T-helper 22 cell (primary cell): Measurements from ENCODE around the gene PCDHGA8.
"Not testable (repeated sequence)": the region's sequence is repeated elsewhere in the genome, so short reads cannot be mapped to it uniquely, and the experiment has no call there.

Source experiments
- DNase-seq: peaks from one replicate; pipeline ENCODE4 v3.0.0-alpha.2; 2020; ENCODE audit warnings: low read depth

PCDHGA8 gene

DNA sequence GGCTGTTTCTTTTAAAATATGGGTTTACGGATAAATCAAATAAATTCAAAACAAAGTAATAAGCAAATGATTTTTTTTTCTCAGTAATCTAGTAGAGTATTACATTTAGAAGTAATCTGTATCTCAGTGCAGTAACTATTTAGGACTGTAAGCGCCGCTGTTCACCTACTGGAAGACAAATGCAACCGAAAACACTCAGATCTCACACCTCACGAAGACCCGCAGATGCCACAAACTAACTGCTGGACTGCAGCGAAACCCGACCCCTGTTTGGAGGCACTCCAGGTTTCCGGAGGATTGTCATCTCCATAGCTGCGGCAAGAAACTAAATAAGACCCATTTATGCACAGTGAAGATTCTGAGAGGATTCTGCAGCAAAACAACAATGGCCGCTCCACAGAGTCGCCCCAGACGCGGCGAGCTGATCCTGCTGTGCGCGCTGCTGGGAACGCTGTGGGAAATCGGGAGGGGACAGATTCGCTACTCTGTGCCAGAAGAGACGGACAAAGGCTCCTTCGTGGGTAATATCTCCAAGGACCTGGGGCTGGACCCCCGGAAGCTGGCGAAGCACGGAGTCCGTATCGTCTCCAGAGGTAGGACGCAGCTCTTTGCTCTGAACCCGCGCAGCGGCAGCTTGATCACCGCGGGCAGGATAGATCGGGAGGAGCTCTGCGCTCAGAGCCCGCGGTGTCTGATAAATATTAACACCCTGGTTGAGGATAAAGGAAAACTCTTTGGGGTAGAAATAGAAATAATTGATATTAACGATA, at the start of gene PCDHGA8:
Gene PCDHGA8, plus strand, starts transcription at position 205 of the 770 bp plus-strand sequence. Its CDS starts 181 bp downstream, at position 386.
- DNase-seq = no peak

DNA sequence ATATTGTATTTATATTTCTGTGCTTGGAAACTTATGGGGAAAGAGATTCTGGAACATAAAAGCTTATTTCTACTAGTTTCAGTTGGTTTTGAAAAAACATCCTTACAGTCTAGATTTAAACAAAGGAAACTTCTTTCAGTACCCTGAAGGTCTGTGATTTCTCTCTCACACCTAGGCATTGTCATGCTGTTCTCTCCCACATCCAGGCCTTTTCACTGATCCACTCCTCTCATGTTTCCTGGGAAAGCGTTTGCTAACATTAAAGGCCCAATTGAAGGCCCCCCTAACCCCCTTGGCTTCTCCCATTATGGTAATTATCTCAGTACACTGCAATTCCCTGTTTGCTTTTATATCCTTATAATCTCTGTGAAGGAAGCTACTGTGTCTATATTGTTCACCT, 49.7 kb upstream of the PCDHGA8 start:
- DNase-seq = no peak

DNA sequence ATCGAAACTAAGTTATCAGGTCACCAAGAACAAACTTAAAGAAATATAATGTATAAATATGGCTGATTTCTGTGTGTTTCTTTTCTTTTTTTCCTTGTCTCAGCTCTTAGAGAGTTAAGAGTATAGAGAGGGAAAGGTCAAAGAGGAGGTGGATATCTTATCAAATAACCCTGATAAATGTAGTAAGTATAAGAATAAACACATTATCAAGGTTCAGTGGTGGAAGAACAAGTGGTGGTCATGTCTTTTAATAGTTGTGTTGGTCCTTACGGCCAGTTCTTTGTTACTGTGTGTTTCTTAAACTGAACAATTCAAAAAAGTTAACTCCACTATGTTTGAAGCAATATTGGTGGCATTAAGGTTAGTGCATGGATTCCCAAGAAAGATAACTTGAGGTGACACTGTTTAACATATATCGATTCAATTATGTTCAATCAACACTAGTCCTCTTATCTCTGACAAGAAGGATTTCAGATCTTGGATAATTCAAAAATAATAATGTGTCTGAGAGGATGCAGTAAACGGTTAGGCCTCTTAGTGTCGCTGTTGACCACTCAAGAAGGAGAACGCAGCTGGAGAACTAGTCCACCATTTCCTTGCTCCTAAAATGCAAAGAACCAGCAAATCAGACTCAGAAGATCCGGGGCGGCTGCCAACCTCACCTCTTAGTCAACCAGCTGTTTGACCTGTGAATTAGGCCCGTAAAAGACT, 49.0 kb upstream of the PCDHGA8 start, which contains the start of gene PCDHGA3:
Gene PCDHGA3, plus strand, starts transcription at position 588 of the 711 bp plus-strand sequence. CDS start 205 bp downstream, outside the sequence.
- DNase-seq = no peak

DNA sequence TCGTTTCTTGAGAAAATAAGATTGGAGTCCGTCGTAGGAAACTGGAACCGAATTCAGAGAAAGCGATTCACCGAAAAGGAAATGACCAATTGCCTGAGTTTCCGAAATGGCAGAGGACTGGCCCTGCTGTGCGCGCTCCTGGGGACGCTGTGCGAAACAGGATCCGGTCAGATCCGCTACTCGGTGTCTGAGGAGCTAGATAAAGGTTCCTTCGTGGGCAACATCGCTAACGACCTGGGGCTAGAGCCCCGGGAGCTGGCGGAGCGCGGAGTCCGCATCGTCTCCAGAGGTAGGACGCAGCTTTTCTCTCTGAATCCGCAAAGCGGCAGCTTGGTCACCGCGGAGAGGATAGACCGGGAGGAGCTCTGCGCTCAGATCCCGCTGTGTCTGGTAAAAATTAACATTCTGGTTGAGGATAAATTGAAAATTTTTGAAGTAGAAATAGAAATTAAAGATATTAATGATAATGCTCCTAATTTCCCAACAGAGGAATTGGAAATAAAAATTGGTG, 48.4 kb upstream of the PCDHGA8 start:
- DNase-seq = no peak

DNA sequence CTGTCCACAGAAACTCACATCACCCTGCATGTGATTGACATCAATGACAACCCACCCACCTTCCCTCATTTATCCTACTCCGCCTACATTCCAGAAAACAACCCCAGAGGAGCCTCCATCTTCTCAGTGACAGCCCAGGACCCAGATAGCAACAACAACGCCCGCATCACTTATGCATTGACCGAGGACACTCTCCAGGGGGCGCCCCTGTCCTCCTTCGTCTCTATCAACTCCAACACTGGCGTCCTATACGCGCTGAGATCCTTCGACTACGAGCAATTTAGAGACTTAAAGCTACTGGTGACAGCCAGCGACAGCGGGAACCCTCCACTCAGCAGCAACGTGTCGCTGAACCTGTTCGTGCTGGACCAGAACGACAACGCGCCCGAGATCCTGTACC, 47.1 kb upstream of the PCDHGA8 start:
- DNase-seq = no peak

DNA sequence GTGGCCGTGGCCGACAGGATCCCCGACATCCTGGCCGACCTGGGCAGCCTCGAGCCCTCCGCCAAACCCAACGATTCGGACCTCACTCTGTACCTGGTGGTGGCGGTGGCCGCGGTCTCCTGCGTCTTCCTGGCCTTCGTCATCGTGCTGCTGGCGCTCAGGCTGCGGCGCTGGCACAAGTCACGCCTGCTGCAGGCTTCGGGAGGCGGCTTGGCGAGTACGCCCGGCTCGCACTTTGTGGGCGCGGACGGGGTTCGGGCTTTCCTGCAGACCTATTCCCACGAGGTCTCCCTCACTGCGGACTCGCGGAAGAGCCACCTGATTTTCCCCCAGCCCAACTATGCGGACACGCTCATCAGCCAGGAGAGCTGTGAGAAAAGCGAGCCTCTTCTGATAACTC, 46.4 kb upstream of the PCDHGA8 start:
- not testable (repeated sequence) for DNase-seq

DNA sequence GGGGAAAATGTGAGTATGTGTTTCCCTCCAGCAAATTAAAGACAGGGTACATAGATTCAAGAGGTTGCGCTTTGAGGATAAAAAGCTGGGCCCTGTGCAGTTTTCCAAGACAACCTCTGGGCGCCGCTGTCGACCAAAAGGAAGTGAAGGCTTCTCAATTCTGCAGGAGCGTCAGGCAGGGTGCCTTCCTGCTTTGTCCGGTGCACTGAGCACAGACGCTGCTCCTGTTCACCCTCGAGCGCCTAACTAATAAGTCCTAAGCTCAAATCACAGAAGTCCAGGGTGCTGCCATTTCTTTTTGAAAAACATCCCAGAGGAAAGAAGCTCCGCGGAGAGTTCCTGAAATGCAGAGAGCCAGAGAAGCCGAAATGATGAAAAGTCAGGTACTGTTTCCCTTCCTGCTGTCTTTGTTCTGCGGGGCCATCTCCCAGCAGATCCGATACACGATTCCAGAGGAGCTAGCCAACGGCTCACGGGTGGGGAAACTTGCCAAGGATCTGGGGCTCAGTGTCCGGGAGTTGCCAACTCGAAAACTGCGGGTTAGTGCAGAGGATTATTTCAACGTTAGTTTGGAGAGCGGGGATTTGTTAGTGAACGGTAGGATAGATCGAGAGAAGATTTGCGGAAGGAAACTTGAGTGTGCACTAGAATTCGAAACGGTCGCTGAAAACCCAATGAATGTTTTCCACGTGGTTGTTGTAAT, 42.4 kb upstream of the PCDHGA8 start, which contains the start of gene PCDHGB1:
Gene PCDHGB1, plus strand, starts transcription at position 183 of the 703 bp plus-strand sequence. Its CDS starts 162 bp downstream, at position 345.
- DNase-seq = no peak

DNA sequence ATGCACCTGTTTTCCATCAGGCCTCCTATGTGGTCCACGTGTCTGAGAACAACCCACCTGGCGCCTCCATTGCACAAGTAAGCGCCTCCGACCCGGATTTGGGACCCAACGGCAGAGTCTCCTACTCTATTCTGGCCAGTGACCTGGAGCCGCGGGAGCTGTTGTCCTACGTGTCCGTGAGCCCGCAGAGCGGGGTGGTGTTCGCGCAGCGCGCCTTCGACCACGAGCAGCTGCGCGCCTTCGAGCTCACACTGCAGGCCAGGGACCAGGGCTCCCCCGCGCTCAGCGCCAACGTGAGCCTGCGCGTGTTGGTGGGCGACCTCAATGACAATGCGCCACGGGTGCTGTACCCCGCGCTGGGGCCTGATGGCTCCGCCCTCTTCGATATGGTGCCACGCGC, 40.8 kb upstream of the PCDHGA8 start:
- DNase-seq = no peak

DNA sequence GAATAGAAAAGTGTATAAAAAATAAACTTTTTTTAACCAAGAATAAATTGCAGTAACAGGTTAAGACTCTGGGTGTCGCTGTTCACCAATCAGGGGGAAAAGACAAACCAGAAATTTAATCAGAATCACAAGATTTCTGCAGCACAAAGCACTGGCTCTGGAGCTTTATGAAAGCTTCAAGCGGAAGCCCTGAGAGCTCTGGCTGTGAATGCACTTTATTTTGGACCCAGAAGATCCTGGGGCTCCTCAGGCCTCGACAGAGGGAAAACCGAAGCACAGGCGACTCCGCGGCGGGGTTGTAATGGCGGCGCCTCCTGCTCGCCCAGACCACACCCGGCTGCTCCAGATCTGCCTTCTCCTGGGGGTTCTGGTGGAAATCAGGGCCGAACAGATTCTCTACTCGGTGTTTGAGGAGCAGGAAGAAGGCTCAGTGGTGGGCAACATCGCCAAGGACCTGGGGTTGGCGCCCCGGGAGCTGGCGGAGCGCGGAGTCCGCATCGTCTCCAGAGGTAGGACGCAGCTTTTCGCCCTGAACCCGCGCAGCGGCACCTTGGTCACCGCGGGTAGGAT, 37.4 kb upstream of the PCDHGA8 start, which contains the start of gene PCDHGA4:
Gene PCDHGA4, plus strand, starts transcription at position 122 of the 570 bp plus-strand sequence. Its CDS starts 87 bp downstream, at position 209.
- no peak for DNase-seq

DNA sequence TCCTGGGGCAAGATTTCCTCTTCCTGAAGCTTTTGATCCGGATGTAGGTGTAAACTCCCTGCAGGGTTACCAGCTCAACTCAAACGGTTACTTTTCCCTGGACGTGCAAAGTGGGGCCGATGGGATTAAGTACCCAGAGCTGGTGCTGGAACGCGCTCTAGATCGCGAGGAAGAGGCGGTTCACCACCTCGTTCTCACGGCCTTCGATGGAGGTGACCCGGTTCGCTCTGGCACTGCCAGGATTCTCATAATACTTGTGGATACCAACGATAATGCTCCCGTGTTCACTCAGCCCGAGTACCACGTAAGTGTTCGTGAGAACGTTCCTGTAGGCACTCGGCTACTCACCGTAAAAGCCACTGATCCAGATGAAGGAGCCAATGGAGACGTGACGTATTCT, 36.8 kb upstream of the PCDHGA8 start:
- DNase-seq = no peak

DNA sequence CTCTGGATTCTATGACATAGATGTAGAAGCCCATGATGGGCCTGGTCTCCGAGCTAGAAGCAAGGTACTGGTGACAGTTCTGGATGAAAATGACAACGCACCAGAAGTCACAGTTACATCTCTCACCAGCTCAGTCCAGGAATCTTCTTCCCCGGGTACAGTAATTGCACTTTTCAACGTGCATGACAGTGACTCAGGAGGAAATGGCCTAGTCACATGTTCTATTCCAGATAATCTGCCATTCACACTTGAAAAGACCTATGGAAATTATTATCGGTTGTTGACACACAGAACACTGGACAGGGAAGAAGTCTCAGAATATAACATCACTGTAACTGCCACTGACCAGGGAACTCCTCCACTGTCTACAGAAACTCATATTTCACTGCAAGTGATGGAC, 36.3 kb upstream of the PCDHGA8 start:
- no peak for DNase-seq

DNA sequence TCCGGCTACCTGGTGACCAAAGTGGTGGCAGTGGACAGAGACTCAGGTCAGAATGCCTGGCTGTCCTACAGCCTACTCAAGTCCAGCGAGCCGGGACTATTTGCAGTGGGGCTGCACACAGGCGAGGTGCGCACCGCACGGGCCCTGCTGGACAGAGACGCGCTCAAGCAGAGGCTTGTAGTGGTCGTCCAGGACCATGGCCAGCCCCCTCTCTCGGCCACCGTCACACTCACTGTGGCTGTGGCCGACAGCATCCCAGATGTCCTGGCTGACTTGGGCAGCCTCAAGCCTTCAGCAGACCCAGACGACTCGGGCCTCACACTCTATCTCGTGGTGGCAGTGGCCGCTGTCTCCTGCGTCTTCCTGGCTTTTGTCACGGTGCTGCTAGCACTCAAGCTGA, 35.5 kb upstream of the PCDHGA8 start:
- DNase-seq = no peak

DNA sequence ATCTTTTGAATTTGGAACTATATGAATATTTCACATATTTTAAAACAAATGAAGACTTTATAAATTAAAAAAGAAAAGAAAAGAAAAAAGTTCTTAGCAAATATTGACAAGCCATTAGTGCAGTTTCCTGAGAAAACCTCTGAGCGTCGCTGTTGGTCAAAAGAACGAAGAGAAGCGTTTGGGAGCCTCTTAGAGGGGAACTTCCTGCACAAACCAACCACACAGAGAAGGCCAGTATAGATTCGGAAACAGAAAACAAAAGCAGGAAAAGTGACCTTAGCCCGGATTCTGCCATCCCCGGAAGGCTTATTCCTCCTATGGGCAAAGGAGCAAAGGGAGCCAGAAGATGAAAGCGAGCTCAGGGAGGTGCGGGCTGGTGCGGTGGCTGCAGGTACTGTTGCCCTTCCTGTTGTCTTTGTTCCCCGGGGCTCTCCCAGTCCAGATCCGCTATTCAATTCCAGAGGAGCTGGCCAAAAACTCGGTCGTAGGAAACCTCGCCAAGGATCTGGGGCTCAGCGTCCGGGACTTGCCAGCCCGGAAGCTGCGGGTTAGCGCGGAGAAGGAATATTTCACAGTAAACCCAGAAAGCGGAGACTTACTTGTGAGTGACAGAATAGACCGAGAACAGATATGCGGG, 32.5 kb upstream of the PCDHGA8 start, which contains the start of gene PCDHGB2:
Gene PCDHGB2, plus strand, starts transcription at position 205 of the 637 bp plus-strand sequence. Its CDS starts 142 bp downstream, at position 347.
- DNase-seq = no peak

DNA sequence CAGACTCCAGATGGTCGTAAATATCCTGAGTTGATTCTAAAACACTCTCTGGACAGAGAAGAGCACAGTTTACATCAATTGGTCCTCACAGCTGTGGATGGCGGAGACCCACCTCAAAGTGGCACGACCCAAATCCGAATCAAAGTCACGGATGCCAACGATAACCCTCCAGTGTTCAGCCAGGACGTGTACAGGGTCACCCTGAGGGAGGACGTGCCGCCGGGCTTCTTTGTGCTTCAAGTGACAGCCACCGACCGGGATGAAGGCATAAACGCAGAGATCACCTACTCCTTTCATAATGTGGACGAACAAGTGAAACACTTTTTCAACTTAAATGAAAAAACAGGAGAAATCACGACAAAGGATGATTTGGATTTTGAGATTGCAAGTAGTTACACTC, 31.7 kb upstream of the PCDHGA8 start:
- no peak for DNase-seq

DNA sequence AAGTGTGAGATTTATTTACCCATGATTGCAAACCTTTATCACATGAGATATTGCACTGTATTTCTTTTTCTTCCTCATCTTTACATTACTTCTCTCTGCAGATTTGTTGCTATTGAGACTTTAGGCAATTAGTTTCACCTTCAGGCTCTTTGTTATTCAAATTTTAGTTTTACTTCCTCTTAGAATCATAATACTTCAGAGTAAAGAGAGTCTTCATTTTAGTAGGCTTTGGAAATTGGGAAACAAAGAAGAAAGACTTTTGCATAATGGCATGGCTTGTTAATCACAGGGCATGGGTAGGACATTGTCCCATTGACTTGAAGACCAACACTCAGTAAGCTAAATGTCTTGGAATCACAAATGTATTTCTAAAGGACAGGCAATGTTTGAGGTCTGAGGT, 29.7 kb upstream of the PCDHGA8 start:
- no peak for DNase-seq

DNA sequence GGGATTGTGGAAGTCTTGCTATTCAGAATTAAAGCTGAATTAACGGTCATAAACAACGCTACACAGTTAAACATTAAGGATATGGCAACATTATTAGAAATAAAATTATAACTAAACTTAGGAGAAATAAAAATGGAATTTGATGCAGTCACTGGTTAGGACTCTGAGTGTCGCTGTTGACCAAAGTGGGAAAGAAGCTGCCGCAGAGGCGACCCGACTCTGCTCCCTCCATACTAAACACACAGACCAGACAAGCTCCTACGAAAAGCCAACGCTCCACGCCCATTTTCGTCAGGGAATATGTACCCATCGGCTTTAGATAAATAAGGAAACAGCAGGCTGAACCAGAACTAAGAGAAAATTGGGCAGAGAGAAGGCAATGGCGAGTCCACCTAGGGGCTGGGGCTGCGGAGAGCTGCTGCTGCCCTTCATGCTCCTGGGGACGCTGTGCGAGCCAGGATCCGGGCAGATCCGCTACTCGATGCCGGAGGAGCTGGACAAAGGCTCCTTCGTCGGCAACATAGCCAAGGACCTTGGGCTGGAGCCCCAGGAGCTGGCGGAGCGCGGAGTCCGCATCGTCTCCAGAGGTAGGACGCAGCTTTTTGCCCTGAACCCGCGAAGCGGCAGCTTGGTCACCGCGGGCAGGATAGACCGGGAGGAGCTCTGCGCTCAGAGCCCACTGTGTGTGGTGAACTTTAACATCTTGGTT, 28.3 kb upstream of the PCDHGA8 start, which contains the start of gene PCDHGA5:
Gene PCDHGA5, plus strand, starts transcription at position 211 of the 709 bp plus-strand sequence. Its CDS starts 169 bp downstream, at position 380.
- no peak for DNase-seq

DNA sequence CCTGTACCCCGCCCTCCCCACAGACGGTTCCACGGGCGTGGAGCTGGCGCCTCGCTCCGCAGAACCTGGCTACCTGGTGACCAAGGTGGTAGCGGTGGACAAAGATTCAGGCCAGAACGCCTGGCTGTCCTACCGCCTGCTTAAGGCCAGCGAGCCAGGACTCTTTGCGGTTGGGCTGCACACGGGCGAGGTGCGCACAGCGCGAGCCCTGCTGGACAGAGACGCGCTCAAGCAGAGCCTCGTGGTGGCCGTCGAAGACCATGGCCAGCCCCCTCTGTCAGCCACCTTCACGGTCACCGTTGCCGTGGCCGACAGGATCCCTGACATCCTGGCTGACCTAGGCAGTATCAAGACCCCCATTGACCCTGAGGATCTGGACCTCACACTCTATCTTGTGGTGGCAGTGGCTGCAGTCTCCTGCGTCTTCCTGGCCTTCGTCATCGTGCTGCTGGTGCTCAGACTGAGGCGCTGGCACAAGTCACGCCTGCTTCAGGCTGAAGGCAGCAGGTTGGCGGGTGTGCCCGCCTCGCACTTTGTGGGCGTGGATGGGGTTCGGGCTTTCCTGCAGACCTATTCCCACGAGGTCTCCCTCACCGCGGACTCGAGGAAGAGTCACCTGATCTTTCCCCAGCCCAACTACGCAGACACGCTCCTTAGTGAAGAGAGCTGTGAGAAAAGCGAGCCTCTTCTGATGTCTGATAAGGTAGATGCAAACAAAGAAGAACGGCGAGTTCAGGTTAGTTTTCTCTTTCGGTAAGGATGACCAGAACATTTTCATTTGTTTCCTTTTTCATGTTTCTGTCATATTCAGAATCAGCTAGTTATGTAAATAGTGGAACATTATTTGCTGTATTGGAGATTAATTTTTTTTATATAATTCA, 26.2 kb upstream of the PCDHGA8 start:
- DNase-seq = no peak

DNA sequence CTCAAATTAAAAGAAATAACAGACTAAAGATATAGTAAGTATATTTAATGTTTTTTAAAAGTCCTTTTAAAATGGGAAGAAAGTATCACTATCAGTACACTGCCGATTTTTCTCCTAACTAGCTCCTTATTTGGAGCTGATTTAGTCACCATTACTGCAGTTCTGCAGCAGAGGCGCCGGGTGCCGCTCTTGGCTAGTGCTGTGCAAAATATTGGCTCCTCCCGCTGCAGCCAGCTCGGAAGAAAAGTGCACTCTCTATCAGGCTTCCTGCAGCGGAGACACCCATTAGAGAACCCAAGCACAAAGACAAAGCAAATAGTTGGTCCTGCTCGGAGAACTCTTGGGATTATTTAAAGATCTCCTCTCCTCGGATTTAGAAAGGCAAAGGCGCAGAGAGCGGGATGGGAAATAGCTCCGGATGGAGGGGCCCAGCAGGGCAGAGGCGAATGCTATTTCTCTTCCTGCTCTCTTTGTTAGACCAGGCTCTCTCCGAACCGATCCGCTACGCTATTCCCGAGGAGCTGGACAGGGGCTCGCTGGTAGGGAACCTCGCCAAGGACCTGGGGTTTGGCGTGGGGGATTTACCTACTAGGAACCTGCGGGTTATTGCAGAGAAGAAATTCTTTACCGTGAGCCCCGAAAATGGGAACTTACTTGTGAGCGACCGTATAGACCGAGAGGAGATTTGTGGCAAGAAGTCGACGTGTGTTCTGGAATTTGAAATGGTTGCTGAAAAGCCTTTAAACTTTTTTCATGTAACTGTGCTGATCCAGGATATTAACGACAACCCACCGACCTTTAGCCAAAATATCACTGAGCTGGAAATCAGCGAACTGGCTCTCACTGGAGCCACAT, 22.2 kb upstream of the PCDHGA8 start, which contains the start of gene PCDHGB3:
Gene PCDHGB3, plus strand, starts transcription at position 249 of the 855 bp plus-strand sequence. Its CDS starts 153 bp downstream, at position 402.
- DNase-seq = no peak
